Hematopoietic multipotent progenitor cell treated with erythropoietin and hydrocortisone succinate and interleukin-3 and kit ligand, for 8 days (in vitro differentiated cells): ENCODE measurements around the gene NRDC.
"Not testable (repeated sequence)": the region's sequence is repeated elsewhere in the genome, so short reads cannot be mapped to it uniquely, and the experiment has no call there.

Source experiments
- DNase-seq: peaks from one replicate; pipeline ENCODE4 v3.0.0-alpha.2; 2015

NRDC gene

DNA sequence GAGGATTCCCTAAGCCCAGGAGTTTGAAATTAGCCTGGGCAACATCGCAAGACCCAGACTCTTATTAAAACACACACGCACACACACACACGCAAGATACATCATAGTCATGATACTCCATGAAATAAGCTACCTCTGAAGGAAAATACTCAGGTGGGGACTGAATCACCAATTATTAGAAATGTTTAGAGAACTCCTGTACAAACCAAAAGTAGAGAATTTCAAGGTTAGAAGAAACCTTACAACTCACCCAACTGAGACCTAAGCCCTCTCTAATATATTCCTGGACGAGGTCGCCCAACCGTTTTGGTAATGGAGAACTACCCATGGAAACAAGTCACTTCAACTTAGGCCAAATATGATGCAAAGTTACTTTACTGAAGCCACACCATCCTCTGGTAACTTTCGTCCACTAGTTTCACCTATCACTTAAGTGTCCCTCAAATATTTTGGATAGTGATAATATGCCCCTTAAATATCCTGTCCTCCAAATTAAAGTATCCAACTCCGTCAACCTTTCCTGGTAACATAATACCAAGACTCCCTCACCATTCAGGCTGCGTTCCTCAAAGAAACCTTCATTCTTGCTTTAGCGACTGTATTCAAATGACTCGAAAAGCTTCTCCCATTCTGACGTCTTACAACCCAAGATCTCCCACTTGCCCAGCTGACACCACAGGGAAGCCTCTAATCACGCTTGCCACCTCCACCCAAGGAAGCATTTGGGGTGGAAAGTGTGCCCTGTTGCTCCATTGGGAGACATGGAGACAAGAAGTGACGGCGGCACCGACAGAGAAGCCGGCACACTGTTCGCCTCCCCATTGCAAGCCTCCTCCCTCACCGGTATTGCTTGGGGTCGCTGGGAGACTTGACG lies 856 bp downstream of the NRDC start:
- DNase-seq = peak; percentile 55

DNA sequence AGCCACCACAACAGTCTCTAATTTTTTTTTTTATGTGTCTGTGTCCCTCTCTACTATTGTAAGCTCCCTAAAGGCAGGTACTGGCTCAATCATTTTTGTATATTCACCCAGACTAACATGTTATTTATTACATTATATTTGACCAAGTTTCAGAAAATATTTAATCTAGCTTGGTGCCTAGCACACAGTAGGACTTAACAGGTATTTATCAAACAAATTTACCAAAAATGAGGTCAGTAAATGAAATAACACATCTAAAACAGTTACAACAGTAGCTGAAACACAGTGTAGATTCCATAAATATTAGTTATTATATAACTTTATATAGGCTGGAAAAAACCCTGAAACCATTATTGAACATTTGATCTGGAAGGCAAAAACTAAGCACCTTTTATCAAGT lies 2.7 kb downstream of the NRDC start:
- no peak for DNase-seq

DNA sequence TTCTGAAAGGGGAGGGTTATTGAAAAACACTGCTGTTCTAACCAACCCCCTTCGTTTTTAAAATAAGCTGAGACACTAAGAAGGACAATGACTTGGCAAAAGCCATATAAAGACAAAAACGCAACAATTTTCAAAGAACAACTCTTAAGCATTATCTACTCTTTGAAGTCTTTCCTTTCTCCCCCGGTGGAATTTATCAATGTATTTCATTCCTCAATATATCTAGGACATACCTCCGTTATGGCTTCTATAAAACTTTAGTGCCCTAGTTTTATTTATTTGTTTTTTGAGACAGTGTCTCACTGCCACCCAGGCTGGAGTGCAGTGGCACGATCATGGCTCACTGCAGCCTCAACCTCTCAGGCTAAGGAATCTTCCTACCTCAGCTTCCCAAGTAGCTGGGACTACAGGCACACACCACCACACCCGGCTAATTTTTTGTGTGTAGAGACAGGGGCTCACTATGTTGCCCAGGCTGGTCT lies 3.2 kb downstream of the NRDC start:
- peak; percentile 60 for DNase-seq

DNA sequence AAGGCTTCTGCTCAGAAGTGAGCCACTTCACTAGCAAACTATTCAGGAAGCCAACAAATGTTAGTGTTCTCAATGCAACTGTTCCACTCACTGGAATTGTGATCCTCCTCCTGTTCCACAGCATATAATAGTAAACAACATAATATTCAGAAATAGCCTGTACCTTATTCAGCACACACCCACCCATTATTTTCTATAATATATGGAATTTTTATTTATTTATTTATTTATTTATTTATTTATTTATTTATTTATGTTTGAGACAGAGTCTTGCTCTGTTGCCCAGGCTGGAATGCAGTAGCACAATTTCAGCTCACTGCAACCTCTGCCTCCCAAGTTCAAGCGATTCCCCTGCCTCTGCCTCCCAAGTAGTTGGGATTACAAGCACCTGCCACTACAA lies 5.3 kb downstream of the NRDC start:
- DNase-seq = not testable (repeated sequence)

DNA sequence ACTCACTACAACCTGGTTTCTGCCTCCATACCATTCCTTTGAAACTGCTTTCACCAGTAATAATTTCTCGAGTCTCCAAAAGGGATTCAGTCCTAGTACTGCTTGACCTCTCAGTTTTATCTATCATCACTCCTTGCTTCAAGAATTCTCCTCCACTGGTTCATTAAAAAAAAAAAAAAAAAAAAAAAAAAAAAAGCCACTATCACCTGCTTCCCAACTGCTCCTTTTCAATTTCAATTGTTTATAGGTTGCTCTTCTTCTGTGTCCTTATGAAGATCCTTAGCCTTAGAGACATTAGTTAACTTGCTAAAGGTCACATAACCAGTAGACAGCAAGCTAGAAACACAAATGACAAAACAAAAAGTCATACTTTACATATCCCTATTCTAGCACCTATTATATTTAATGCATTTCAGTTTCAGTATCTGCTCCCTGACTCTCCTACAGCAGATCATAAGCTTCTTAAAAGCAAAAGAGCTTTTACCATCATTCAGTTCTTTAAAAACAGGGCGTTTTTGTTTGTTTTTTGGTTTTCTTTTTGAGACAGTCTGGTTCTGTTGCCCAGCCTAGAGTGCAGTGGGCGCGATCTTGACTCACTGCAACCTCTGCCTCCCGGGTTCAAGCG lies 7.1 kb downstream of the NRDC start:
- DNase-seq = no peak

DNA sequence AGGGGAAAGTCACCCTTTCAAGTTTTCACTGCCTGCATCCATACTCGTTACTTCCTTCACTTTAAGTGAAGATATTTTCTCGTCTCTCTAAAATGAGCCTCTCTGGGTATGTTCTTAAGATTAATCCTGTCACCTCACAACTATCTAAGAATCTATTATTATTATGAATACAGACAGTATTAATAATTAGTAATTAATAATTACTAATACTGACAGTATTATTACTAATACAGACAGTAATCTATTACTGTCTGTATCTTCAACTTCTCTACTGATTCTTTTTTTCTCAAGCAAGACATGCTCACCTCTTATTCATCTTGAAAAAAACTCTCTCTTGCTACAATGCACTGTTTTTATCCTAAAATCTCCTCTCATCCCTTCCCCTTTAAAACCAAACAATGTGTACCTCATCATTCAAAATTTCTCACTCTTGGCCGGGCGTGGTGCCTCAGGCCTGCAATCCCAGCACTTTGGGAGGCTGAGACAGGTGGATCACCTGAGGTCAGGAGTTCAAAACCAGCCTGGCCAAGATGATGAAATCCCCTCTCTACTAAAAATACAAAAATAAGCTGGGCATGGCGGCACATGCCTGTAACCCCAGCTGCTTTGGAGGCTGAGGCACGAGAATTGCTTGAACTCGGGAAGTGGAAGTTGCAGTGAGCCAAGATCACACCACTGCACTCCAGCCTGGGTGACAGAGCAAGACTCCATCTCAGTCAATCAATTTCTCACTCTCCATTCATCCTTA lies 7.8 kb downstream of the NRDC start:
- no peak for DNase-seq

DNA sequence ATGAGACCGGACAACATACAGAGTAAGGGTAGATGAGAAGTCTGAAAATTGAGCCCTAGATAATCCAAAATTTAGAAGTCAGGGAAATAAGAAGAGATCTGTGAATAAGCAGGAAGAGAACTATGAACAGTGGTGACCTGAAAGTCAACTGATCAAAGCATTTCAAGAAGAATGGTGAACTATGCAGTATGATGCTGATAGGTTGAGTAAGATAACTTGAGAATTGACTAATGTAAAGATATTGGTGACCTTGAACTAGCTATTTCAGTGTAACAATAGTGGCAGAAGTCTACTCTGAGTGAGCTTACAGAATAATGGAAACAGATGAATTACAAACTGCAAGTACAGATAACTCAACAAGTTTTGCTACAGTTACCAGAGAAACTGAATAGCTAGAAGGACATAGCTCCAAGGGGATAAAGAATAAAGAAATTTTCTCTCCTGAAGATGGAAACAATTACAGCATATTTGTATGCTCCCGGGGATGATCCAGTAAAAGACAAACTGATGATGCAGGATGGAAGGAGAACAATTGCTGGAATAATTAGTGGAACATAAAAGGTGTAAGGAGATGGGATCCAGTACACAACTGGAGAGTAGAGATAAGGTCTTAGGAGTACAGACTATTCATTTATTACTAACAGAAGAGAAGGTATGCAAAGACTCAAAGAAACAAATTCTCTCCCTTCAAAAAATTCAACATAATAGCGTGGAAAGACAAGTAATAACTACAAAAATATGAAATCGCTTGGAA lies 10.9 kb downstream of the NRDC start:
- no peak for DNase-seq

DNA sequence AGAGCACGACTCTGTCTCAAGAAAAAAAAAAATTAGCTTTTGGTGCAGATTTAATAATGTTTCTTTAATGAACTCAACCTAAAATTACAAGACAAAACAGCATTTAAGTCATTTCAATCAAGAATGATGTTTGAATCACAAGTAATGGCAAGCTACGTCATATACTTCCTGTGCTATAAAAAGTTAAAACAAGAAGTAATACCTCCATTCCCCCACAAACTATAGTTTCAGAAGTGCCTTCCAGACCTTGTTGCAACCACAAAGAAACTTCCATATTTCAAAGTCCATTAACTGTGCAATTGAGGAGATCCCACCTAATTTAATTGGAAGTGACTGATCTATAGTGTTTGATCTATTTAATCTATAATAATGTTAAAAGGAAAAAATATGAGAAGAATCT lies 15.1 kb downstream of the NRDC start:
- DNase-seq = no peak

DNA sequence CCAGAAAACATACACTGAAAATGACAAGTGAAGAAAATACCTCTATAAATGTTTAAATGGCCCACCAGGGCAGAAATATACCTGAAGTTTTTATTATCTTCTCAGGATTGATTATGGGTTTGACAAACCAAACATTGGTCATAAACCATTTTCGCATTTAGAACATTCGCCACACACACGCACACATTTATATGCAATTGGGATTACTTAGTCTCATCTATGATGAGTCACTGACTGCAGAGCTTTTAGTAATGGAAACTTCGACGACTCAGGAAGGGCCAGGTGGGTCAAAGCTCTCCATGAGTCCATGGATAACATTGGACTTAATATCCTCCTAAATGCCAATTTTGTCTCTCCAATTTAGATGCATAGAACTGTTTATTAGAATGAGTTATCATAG lies 16.9 kb downstream of the NRDC start:
- DNase-seq = no peak

DNA sequence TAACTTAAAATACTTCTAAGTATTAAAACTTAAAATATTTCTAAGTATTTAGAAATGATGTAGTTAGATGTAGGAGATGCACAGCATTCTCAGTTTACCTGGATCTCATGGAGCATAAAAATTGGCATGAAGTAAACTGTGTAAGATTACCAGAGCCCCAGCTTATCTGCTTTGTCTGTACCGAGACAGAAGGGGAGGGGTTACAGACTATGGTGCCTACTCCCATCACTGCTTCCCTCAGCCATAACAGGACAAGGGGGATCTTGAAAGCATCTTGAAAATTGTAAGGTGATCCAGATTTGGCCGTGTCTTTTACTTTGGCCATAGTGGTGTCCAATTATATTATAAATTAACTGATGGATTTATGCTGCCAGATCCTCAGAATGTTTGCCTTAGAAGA lies 18.8 kb downstream of the NRDC start:
- peak; percentile 45 for DNase-seq

DNA sequence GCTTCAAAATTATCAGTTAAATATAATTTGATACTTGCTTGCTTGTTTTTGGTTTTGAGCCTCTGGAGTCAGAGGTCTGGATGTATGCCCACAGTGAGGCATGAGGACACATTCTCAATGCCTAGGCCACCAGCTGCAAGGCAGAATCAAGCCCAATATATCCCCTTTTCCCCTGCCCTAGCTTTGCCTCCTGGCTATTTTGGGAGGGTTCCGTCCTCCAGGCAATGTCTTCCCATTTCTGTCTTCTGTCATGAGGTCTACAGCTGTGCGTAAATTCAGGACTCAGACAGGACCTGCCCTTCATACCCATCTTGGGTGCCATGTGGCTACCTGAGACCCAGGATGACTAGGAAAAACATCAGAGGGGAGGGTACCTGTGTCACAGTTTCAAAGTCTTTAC lies 19.2 kb downstream of the NRDC start:
- DNase-seq = no peak

DNA sequence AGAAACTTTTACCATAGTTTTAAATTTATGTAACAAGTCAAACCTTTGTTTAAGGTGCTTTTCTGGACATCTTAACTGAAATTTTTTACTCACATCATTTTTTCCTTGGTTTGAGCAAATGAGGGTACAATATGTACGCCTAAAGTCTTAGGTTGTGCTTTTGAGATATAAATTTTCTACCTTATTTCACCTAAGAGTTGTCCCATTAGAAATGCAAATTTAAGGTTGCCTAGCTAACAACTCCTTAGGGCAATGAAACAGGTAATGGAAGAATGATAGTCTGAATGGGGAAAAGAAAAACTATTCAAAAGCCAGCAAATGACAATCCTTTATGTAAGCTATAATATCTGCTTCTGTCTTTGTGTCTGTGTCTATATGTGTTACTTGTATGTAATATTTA lies 19.6 kb downstream of the NRDC start:
- DNase-seq = no peak

DNA sequence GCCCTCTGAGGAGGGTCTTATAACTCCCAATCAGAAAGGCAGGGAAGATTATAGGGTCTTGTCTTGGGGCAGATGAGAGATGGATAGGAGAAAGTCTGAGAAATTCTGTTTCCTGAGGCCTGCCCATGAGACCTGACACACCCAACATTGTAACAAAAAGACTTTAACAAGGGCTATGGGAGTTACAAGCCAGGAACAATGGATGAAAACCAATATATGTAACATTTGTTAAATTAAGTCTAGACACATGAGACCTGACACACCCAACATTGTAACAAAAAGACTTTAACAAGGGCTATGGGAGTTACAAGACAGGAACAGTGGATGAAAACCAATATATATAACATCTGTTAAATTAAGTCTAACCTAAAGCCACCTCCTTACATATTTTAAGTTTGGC lies 21.8 kb downstream of the NRDC start:
- DNase-seq = no peak

DNA sequence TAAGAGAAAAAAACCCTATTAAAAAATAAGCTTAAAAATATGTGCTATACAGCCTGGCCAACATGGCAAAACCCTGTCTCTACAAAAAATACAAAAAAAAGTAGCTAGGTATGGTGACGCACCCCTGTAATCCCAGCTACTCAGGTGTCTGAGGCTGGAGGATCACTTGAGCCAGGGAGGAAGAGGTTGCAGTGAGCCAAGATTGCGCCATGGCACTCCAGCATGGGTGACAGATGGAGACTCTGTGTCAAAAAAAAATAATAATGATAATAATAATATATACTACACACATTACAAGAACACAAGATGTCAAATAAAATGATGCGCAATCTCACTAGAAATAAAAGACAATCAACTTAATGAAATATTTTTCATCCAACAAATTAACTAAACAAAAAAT lies 22.9 kb downstream of the NRDC start:
- DNase-seq = no peak

DNA sequence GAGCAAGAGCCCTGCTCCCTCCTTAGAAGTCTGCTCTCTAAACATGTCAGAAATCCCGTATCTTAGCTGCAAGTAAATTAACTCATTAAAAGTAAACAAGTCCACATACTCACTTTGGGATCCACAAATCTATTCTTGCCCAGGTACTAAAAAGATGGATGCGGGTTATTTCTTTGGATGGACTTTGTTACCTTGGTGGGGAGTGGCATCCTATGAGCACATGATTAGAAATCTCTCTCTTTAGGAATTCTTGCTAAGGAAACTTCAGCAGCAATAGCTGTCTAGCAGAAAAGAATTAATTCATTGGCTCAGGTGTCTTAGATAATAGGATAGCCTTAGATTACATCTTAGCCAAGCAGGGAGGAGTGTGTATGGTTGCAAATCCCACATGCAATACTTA lies 25.2 kb downstream of the NRDC start:
- DNase-seq = no peak

DNA sequence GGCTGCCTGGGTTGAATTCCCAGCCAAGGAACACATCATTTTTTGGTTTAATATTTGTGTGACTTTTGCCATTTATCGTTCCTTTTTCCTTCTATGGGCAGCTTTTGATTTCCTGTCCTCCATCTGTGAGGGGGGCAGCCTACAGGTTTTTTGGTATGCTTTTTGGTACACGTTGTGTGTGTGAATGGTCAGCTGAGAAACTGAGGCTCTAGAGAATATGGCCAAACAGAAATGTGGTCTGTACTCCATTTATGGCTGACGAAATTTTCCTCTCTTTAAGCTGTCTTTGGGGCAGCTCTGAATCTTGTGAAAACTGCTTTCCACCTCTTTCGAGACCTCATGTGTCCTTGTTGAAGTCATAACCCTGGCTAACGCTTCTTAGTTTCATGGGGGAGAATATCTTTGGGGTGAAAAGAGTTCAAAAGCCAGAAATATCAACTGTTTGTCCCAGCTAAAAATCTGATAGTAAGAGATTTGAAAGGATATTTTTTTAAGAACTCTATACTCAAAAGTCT lies 26.6 kb downstream of the NRDC start:
- DNase-seq = no peak

DNA sequence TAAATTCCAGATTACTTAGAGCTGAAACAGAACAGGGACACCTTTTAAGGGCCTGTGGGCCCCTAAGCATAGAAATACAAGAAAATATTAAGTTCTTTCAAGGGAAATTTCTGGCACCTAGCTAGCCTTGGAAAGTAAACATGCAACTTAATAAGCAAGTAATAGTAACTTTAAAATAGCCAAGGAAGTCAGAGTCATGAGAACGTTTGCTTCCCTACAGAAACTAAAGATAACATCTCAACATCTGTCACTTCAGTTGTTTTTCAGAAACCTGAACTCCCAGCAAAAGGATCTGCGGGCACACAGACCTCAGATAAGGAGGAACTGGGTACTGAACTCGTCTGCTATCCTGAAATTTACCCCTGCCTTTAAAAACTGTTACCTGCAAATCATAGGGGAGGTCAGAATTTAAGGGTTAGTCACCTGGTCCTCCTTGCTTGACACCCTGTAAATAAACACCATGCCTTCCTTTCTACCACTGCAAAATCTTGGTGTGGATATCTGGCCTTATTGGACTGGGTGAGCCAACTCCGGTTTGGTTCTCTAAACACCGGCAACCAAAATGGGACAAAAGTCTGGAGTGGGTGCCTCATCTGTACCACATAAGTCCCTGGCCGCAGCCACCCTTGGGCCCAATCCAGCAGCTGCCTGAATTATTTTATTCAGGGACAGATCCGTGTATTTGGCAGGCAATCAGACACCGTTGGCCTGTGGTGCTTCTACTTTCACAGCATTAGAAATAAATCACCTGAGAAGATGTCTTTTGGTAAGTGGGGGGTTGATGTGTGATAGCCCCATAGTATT lies 27.9 kb downstream of the NRDC start:
- DNase-seq = peak; percentile 87

DNA sequence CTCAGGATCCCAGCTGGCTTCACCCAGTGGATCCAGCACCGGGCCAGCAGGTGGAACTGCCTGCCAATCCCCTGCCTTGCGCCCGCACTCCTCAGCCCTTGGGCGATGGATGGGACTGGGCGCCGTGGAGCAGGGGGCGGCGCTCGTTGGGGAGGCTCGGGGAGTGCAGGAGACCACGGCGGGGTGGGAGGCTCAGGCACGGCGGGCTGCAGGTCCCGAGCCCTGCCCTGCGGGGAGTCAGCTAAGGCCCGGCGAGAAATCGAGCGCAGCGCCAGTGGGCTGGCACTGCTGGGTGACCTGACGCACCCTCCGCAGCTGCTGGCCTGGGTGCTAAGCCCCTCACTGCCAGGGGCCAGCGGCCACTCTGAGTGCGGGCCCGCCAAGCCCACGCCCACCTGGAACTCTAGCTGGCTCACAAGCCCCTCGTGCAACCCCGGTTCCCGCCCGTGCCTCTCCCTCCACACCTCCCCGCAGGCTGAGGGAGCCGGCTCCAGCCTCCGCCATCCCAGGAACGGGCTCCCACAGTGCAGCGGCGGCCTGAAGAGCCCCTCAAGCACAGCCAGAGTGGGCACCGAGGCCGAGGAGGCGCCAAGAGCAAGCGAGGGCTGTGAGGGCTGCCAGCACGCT lies 31.1 kb downstream of the NRDC start:
- no peak for DNase-seq

DNA sequence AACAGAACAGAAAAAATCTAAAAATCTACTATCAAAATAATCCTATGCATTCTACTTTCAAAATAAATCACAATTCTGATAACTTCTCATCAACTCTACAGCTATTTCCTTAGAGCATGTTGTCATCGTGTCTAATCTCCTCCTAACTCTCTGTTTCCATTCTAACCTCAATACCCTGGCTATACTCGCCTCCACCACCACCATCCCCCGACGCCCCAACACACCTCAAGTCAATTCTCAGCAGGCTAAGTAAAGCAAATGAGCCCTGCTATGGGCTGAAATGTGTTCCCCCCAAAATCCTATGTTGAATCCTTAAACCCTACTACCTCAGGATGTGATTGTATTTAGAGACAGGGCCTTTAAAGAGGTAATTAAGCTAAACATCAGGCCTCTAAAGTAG lies 34.6 kb downstream of the NRDC start:
- DNase-seq = no peak

DNA sequence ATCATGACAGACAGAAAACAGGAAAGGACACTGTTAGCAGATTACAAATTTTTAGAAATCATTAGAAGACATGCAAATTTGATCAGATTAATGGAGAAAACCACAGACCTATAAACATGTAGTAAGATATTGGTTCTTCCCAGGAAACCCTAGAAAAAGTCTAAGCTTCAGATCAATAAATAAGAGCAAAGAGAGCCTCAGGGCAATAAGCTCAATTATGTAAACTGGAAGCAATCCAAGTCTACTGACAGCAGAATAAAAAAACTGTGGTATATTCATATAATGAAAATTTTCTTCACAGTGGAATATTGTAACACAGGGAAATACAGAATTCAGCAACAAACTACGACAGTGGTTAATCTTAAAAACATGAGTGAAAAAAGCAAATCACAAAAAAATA lies 36.3 kb downstream of the NRDC start:
- no peak for DNase-seq

DNA sequence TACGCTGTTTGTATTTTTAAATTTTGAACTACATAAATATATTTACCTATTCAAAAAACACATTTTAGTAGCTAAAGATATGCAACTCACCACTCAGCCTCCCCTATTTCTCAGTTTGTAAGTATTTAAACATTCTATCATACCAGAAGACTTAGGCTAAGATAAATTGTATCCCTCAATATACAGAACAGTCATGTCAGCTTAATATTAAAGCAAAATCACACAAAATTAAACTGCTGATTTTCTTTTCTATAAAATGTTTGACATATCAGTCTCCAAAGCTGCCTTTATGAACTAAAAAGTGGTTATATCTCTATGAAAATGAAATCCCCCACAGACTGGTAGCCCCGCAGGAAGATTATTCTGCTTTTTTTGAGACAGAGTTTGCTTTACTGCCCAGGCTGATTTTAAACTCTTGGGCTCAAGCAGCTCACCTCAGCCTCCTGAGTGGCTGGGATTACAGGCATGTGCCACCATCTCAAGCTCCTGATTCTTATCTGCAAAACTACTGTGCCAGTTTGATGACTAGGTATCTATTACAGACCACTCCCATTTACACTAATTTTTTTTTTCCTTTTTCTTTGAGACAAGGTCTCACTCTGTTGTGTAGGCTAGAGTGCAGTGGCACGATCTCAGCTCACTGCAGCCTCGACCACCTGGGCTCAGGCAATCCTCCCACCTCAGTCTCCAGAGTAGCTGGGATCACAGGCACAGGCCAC lies 37.6 kb downstream of the NRDC start:
- peak; percentile 49 for DNase-seq
